ENCODE data around the gene STX18. TPM values are rescaled to one million over a fixed set of nuclear protein-coding genes. Genes with fewer than 3 reads are reported as not detected.

Gene STX18
- total RNA-seq, 6 experiments from 2014 or later, result 11.7 to 18.4 (median 15.8) TPM

DNA sequence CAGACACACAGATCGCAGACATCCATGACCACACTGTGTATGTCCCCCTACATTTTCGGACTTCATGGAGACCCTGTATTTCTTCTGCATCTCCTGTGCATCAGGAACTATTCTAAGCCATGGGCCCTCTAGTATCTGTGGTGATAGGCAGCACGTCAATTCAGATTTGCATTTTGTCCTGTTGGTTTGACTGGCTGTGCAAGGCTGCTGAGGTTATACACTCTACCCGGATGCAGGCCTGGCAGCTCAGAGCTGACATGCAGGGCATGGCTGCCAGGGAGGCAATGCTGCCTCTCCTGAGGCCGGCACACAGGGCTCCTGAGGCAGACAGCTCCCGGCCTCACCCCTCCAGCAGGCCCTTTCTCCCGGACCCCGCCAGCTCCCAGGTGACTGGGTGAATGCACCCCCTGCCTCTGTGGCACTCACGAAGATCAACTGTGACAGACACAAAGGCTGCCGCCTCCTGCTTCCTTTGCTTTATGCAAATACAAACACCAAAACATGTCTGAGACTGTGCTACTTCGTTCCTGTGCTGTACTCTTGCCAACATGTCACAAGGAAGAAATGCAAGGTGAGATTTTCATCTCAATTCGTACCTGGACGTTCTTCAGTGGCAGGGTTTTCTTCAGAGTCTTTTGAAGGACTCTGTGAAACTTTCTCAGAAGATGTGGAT is 103.9 kb downstream of the STX18 start:
- no peak overlapping the region for H3K4me3 ChIP-seq
- no peak overlapping the region for H3K27ac ChIP-seq
- no peaks in the 10 kb centered on the region for H3K4me1 ChIP-seq
- 96% methylated on average over 3 of the region's 13 CpGs for WGBS (ENCODE audit: insufficient coverage, low coverage, low lambda C conversion rate, missing lambda C conversion rate)
- intact Hi-C loops (cut with DNase I), result no loop called here
- H3K36me3 ChIP-seq, result peaks cover 0 to 23% (median 7%) of the 10 kb centered on the region in 4 donors
- TF ChIP-seq, protein P1, sequence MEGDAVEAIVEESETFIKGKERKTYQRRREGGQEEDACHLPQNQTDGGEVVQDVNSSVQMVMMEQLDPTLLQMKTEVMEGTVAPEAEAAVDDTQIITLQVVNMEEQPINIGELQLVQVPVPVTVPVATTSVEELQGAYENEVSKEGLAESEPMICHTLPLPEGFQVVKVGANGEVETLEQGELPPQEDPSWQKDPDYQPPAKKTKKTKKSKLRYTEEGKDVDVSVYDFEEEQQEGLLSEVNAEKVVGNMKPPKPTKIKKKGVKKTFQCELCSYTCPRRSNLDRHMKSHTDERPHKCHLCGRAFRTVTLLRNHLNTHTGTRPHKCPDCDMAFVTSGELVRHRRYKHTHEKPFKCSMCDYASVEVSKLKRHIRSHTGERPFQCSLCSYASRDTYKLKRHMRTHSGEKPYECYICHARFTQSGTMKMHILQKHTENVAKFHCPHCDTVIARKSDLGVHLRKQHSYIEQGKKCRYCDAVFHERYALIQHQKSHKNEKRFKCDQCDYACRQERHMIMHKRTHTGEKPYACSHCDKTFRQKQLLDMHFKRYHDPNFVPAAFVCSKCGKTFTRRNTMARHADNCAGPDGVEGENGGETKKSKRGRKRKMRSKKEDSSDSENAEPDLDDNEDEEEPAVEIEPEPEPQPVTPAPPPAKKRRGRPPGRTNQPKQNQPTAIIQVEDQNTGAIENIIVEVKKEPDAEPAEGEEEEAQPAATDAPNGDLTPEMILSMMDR (IDR thresholded peaks at IDR 0.05), result no peak
- TF ChIP-seq POLR2A (IDR thresholded peaks at IDR 0.05), result no peak
- H3K9me3 ChIP-seq, result no peaks in the 10 kb centered on the region
- no peaks in the 10 kb centered on the region for H3K27me3 ChIP-seq
- no peak for DNase-seq
- ATAC-seq, result no peak

DNA sequence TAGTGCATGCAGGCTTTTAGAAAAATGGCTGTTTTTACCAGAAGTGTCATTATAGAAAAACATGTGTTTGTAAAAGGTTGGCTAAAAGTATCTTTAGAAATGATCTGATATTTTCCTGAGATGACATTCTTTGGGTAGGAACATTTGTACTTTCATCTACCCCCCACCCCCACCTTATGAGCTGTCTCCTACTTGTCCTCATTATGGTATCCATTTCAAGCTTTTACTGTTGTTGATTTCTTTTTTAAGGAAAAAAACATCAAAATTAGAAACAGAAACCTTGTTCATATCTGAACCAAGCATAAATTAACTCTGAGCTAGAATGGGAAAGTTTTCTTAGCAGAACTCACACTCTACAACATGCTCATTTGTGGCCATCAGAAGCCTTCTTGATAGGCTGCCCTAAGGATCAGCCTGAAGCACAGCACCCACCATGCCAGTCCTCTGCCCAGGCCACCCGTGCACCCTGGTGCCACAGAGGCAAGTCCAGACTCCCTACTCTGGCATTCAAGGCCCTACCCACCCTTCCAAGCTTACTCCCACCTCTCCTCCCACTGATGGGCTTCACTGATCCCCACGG is 105.5 kb downstream of the STX18 start:
- H3K9me3 ChIP-seq, result no peaks in the 10 kb centered on the region
- H3K27ac ChIP-seq, result no peak overlapping the region
- no peaks in the 10 kb centered on the region for H3K27me3 ChIP-seq
- DNase-seq (no peak), ATAC-seq (no peak)
- H3K4me1 ChIP-seq, result no peaks in the 10 kb centered on the region
- H3K36me3 ChIP-seq, result peaks cover 0 to 23% (median 9%) of the 10 kb centered on the region in 4 donors
- WGBS (ENCODE audit: insufficient coverage, low coverage, low lambda C conversion rate, missing lambda C conversion rate), result 83% methylated on average over 2 of the region's 2 CpGs
- no peak for TF ChIP-seq POLR2A (IDR thresholded peaks at IDR 0.05)
- TF ChIP-seq, protein P1 (IDR thresholded peaks at IDR 0.05), result no peak
- intact Hi-C loops (cut with DNase I), result no loop called here
- H3K4me3 ChIP-seq, result no peak overlapping the region

DNA sequence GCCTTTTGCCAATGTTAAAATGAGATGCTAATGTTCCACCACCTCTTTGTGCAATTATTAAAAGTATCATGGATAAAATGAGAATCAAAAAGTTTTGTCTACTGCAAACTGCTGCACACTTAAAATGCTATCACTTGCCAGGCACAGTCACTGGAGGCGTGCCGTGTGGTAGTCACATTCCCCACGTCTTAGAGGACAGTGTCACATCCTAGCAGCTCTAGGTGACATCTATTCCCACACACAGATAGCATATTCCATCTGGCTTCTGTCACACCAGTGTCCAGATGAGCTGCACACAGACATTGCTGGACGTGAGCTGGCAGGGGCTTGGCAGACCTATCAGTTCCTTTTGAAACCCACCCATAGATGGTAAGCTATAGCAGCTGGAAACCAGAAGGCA is 107.9 kb downstream of the STX18 start:
- peaks cover 0 to 23% (median 10%) of the 10 kb centered on the region in 4 donors for H3K36me3 ChIP-seq
- no peak overlapping the region for H3K4me3 ChIP-seq
- 93% methylated on average over 4 of the region's 4 CpGs for WGBS (ENCODE audit: insufficient coverage, low coverage, low lambda C conversion rate, missing lambda C conversion rate)

DNA sequence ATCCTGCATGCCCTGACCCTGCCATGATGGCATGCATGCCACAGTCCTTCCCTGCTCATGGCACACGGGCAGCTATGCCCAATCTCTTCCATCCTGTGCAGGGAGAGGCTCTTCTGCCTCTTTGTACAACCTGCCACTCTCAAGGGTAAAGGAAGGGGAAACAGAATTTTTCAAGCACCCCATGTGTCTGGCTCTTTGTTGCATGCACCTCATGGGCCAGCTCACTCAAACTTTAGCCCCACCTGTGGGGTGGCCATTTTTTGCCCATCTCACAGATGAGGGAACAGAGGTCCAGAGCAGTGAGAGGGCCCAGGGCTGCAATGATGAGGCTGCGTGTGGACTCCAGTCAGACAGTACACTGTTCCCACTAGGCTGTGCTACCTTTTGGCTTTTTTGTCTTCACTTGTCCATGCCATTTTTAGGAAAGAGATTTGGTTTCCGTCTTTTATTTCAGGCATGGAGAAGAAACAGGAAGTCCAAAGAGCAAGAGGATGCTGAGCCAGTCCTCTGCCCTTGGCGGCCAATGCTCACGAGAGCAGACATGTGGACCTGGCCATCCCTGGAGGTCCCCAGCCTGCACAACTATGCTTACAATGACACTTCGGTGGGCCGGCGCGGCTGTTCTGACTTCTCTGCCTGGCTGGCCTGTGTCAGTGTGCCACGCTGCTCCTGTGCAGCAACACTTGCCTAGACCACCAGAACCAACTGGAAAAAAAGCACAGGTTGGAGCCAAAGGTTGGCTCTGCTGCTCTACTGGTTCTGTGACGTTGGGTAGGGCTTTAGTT is 109.3 kb downstream of the STX18 start:
- no peaks in the 10 kb centered on the region for H3K27me3 ChIP-seq
- intact Hi-C loops (cut with DNase I), result no loop called here
- no peak for TF ChIP-seq POLR2A (IDR thresholded peaks at IDR 0.05)
- TF ChIP-seq, protein P1 (IDR thresholded peaks at IDR 0.05), result no peak
- DNase-seq, result no peak
- no peaks in the 10 kb centered on the region for H3K4me1 ChIP-seq
- H3K27ac ChIP-seq, result no peak overlapping the region
- no peak overlapping the region for H3K4me3 ChIP-seq
- ATAC-seq, result no peak
- H3K9me3 ChIP-seq, result no peaks in the 10 kb centered on the region
- peaks cover 0 to 16% (median 9%) of the 10 kb centered on the region in 4 donors for H3K36me3 ChIP-seq
- WGBS (ENCODE audit: insufficient coverage, low coverage, low lambda C conversion rate, missing lambda C conversion rate), result 93% methylated on average over 5 of the region's 11 CpGs

More for the DNA sequence above, 107.9 kb downstream of the STX18 start:
- Histone ChIP-seq H3K4me1 (no peaks in the 10 kb centered on the region), H3K27me3 (no peaks in the 10 kb centered on the region), H3K9me3 (no peaks in the 10 kb centered on the region), H3K27ac (no peak overlapping the region)
- TF ChIP-seq, protein P1 (IDR thresholded peaks at IDR 0.05), result no peak
- TF ChIP-seq POLR2A (IDR thresholded peaks at IDR 0.05), result no peak
- intact Hi-C loops (cut with DNase I), result no loop called here
- ATAC-seq, result no peak
- no peak for DNase-seq

Data from right lobe of liver (tissue), 6 donors.